ENCODE results near the gene SLC35F1. TPM values are rescaled to one million over a fixed set of nuclear protein-coding genes. Genes with fewer than 3 reads are reported as not detected.

SLC35F1 gene
- total RNA-seq, 4 donors from 2014 or later: 0.28 to 0.53 (median 0.40) TPM; not detected in 1

- Histone ChIP-seq H3K4me1 (peaks cover 0 to 13% (median 6%) of the 10 kb centered on the region in 4 donors), H3K9me3 (no peaks in the 10 kb centered on the region), H3K27ac (no peak overlapping the region), H3K27me3 (peaks cover 0 to 17% of the 10 kb centered on the region in 2 donors), H3K4me3 (no peak overlapping the region), H3K36me3 (no peaks in the 10 kb centered on the region)
- no peak for TF ChIP-seq POLR2A (IDR thresholded peaks at IDR 0.05)
- no peak for TF ChIP-seq CTCF (IDR thresholded peaks at IDR 0.05)
- DNase-seq: no peak
These were observed 3.5 kb downstream of the SLC35F1 start for GRCh38 chr6:117910549-117910948.

- peaks cover 0 to 13% (median 6%) of the 10 kb centered on the region in 4 donors for H3K4me1 ChIP-seq
- H3K9me3 ChIP-seq: no peaks in the 10 kb centered on the region
These were observed 4.1 kb downstream of the SLC35F1 start for GRCh38 chr6:117911150-117911549.

GRCh38 chr6:117911660-117912059, 4.6 kb downstream of the SLC35F1 start:
- TF ChIP-seq CTCF (IDR thresholded peaks at IDR 0.05): no peak
- TF ChIP-seq POLR2A (IDR thresholded peaks at IDR 0.05): no peak
- H3K36me3 ChIP-seq: no peaks in the 10 kb centered on the region
- peaks cover 0 to 13% (median 6%) of the 10 kb centered on the region in 4 donors for H3K4me1 ChIP-seq
- H3K27me3 ChIP-seq: peaks cover 0 to 11% of the 10 kb centered on the region in 2 donors
- no peak overlapping the region for H3K4me3 ChIP-seq
- no peaks in the 10 kb centered on the region for H3K9me3 ChIP-seq
- H3K27ac ChIP-seq: no peak overlapping the region
- no peak for DNase-seq

More at GRCh38 chr6:117911150-117911549, 4.1 kb downstream of the SLC35F1 start:
- Histone ChIP-seq H3K4me3 (no peak overlapping the region), H3K36me3 (no peaks in the 10 kb centered on the region), H3K27ac (no peak overlapping the region), H3K27me3 (peaks cover 0 to 16% of the 10 kb centered on the region in 2 donors)
- TF ChIP-seq CTCF (IDR thresholded peaks at IDR 0.05) (no peak), POLR2A (IDR thresholded peaks at IDR 0.05) (no peak)
- no peak for DNase-seq

- Histone ChIP-seq H3K4me3 (no peak overlapping the region), H3K27me3 (no peaks in the 10 kb centered on the region), H3K27ac (no peak overlapping the region), H3K9me3 (no peaks in the 10 kb centered on the region), H3K4me1 (peaks cover 0 to 5% (median 0%) of the 10 kb centered on the region in 4 donors), H3K36me3 (no peaks in the 10 kb centered on the region)
- TF ChIP-seq CTCF (IDR thresholded peaks at IDR 0.05): no peak
- TF ChIP-seq POLR2A (IDR thresholded peaks at IDR 0.05): no peak
- no peak for DNase-seq
These were observed 8.8 kb downstream of the SLC35F1 start for GRCh38 chr6:117915846-117916245.

GRCh38 chr6:117916483-117916882, 9.4 kb downstream of the SLC35F1 start:
- H3K27ac ChIP-seq: no peak overlapping the region
- H3K4me3 ChIP-seq: no peak overlapping the region
- no peak for DNase-seq
- no peak for TF ChIP-seq CTCF (IDR thresholded peaks at IDR 0.05)
- no peak for TF ChIP-seq POLR2A (IDR thresholded peaks at IDR 0.05)
- peaks cover 0 to 5% (median 0%) of the 10 kb centered on the region in 4 donors for H3K4me1 ChIP-seq
- H3K9me3 ChIP-seq: no peaks in the 10 kb centered on the region
- H3K27me3 ChIP-seq: no peaks in the 10 kb centered on the region
- no peaks in the 10 kb centered on the region for H3K36me3 ChIP-seq

GRCh38 chr6:117917176-117917575, 10.1 kb downstream of the SLC35F1 start:
- peaks cover 0 to 5% (median 0%) of the 10 kb centered on the region in 4 donors for H3K4me1 ChIP-seq
- H3K36me3 ChIP-seq: no peaks in the 10 kb centered on the region
- H3K4me3 ChIP-seq: no peak overlapping the region
- DNase-seq: no peak
- TF ChIP-seq POLR2A (IDR thresholded peaks at IDR 0.05): no peak
- no peak for TF ChIP-seq CTCF (IDR thresholded peaks at IDR 0.05)
- no peaks in the 10 kb centered on the region for H3K9me3 ChIP-seq
- H3K27ac ChIP-seq: no peak overlapping the region
- no peaks in the 10 kb centered on the region for H3K27me3 ChIP-seq
